ENCODE data around the gene CCDC106.
A peak's percentile ranks its signal among the peaks of the same experiment; 100 is the strongest.

The CCDC106 gene

GRCh38 chr19:55624109-55625003 is 23.7 kb upstream of the CCDC106 start, which contains the start of gene ZNF784 (continued):
- TF ChIP-seq ZEB2 (tag by site-specific recombination; IDR thresholded peaks at IDR 0.05) (peak; percentile 57; the same call in 1 of the 2 replicates), ZNF394 (tag by site-specific recombination; IDR thresholded peaks at IDR 0.05; ENCODE audit: borderline replicate concordance) (peak; percentile 31; the same call in 1 of the 2 replicates), PATZ1 (tag by site-specific recombination; IDR thresholded peaks at IDR 0.05) (peak; percentile 44), MEIS1 (CRISPR knock-in tag; IDR thresholded peaks at IDR 0.05; ENCODE audit: borderline replicate concordance) (no peak), ZNF677 (tag by site-specific recombination; IDR thresholded peaks at IDR 0.05) (no peak), ZBTB26 (tag by site-specific recombination; optimal IDR thresholded peaks at IDR 0.05) (peak; percentile 15), ZNF843 (tag by site-specific recombination; IDR thresholded peaks at IDR 0.05) (0 out of 2 replicates have a peak, but pooled peaks have one; percentile 23), YY1 (tag by site-specific recombination; IDR thresholded peaks at IDR 0.05) (peak; percentile 54; the same call in 1 of the 2 replicates), ZNF560 (tag by site-specific recombination; IDR thresholded peaks at IDR 0.05; ENCODE audit: borderline replicate concordance) (no peak), ZNF664 (tag by site-specific recombination; IDR thresholded peaks at IDR 0.05) (no peak), KLF8 (tag by site-specific recombination; IDR thresholded peaks at IDR 0.05) (peak; percentile 87), KLF9 (tag by site-specific recombination; IDR thresholded peaks at IDR 0.05; ENCODE audit: low read depth) (peak; percentile 100), PRDM2 (tag by site-specific recombination; IDR thresholded peaks at IDR 0.05; ENCODE audit: borderline replicate concordance) (no peak), ZXDB (tag by site-specific recombination; IDR thresholded peaks at IDR 0.05) (peak; percentile 37; the same call in 1 of the 2 replicates), ZNF629 (tag by site-specific recombination; IDR thresholded peaks at IDR 0.05) (peak; percentile 75), ZNF157 (tag by site-specific recombination; IDR thresholded peaks at IDR 0.05) (no peak), KLF10 (tag by site-specific recombination; IDR thresholded peaks at IDR 0.05) (peak; percentile 88), ZNF701 (tag by site-specific recombination; IDR thresholded peaks at IDR 0.05) (no peak), ZNF704 (tag by site-specific recombination; IDR thresholded peaks at IDR 0.05) (no peak), ZNF48 (tag by site-specific recombination; IDR thresholded peaks at IDR 0.05) (no peak), ZNF501 (tag by site-specific recombination; IDR thresholded peaks at IDR 0.05) (0 out of 2 replicates have a peak, but pooled peaks have one; percentile 40), INSM2 (tag by site-specific recombination; IDR thresholded peaks at IDR 0.05) (no peak), GLI4 (tag by site-specific recombination; IDR thresholded peaks at IDR 0.05) (no peak), SP3 (tag by site-specific recombination; IDR thresholded peaks at IDR 0.05) (peak; percentile 94), ZBTB17 (tag by site-specific recombination; IDR thresholded peaks at IDR 0.05) (peak; percentile 88)
